Right lobe of liver (tissue), 4 donors: ENCODE results near the gene TEX11.

Experiments
- CTCF ChIP-seq, 4 donors: fragments of 200-600 bp in 3 of 4; fragments of 450-650 bp in 1 of 4; IDR thresholded peaks; one replicate each; pipeline versions ENCODE4 v1.5.1 to v1.8.0; 2016 to 2022; ENCODE audit warnings: antibody characterized with exemption in 4 of 4, mild to moderate bottlenecking in 2 of 4
- POLR2A ChIP-seq: fragments of 450-650 bp; IDR thresholded peaks from one replicate; pipeline ENCODE4 v1.6.1; 2017; ENCODE audit warnings: antibody characterized with exemption, mild to moderate bottlenecking
- donor health status: DM: no; HTN: no; CAD: no.
- donor health status: DM: no; HTN: no; CAD: no.
- donor health status: DM: no; HTN: yes; CAD: no.

DNA sequence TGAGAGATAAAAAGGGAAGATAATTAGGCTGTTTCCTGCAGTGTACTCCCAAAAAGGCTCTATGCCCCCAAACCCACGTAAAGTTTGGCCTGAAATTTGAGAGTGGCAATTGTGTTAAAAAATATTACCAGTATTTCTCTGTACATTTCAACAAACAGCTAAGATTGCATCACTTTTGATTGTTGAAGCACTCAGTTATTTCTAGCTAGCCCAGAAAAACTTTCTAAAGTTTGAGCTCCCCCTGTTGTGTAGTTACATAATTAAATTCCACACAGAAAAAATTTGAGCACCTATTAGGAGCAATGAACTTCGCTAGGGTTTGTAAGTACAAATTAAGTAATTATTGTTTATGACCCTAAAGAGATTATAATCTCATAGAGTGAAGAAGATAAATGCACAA, 354.4 kb downstream of the TEX11 start:
- TF ChIP-seq CTCF (IDR thresholded peaks at IDR 0.05) (peak in 2 of 4 donors; percentile 7 to 18), POLR2A (no peak)
